Measurements from ENCODE around the gene SLC7A10. TPM values are rescaled to one million over a fixed set of nuclear protein-coding genes. Genes with fewer than 3 reads are reported as not detected.

The SLC7A10 gene
- not detected for total RNA-seq

- H3K9me3 ChIP-seq: peaks cover 0 to 25% (median 22%) of the 10 kb centered on the region in 4 donors
- no peaks in the 10 kb centered on the region for H3K36me3 ChIP-seq
- peaks cover 14 to 93% (median 39%) of the 10 kb centered on the region in 4 donors for H3K27me3 ChIP-seq
- H3K4me1 ChIP-seq: peaks cover 8 to 27% (median 22%) of the 10 kb centered on the region in 4 donors
- no peak for DNase-seq (ENCODE audit: extremely low spot score)
- peak within 1 kb of the TSS; percentile 14 to 40 (median 28) for H3K4me3 ChIP-seq
- intact Hi-C loops (cut with DNase I): no loop called here
- H3K27ac ChIP-seq (replicated peaks in 1 of 4): no peak within 1 kb of the TSS
- WGBS: no CpG with 5 or more reads among the region's 62 CpGs
- TF ChIP-seq CTCF (IDR thresholded peaks at IDR 0.05) (no peak), EP300 (IDR thresholded peaks at IDR 0.05) (no peak), POLR2AphosphoS5 (IDR thresholded peaks at IDR 0.05) (no peak), POLR2A (IDR thresholded peaks at IDR 0.05; ENCODE audit: low read depth) (no peak)
Measured at GRCh38 chr19:33225458-33225926, at the start of gene SLC7A10. Gene SLC7A10 (minus strand): TSS chr19:33225850. CDS start chr19:33225703, 147 bp downstream.

- H3K4me1 ChIP-seq: peaks cover 0 to 15% (median 13%) of the 10 kb centered on the region in 4 donors
- H3K27me3 ChIP-seq: peaks cover 0 to 21% (median 0%) of the 10 kb centered on the region in 4 donors
- no peaks in the 10 kb centered on the region for H3K9me3 ChIP-seq
- H3K36me3 ChIP-seq: no peaks in the 10 kb centered on the region
- intact Hi-C loops (cut with DNase I): no loop called here
- TF ChIP-seq CTCF (IDR thresholded peaks at IDR 0.05) (no peak), POLR2AphosphoS5 (IDR thresholded peaks at IDR 0.05) (no peak), EP300 (IDR thresholded peaks at IDR 0.05) (no peak), POLR2A (IDR thresholded peaks at IDR 0.05; ENCODE audit: low read depth) (no peak)
- no peak overlapping the region for H3K4me3 ChIP-seq
- 90% methylated on average over 6 of the region's 17 CpGs for WGBS
- no peak overlapping the region for H3K27ac ChIP-seq (replicated peaks in 1 of 4)
- DNase-seq (ENCODE audit: extremely low spot score): no peak
Measured at GRCh38 chr19:33274663-33275558, 49.3 kb upstream of the SLC7A10 start.

GRCh38 chr19:33273881-33274662, 48.4 kb upstream of the SLC7A10 start:
- Histone ChIP-seq H3K36me3 (no peaks in the 10 kb centered on the region), H3K27ac (replicated peaks in 1 of 4) (no peak overlapping the region), H3K9me3 (no peaks in the 10 kb centered on the region), H3K4me1 (peaks cover 0 to 15% (median 13%) of the 10 kb centered on the region in 4 donors), H3K4me3 (no peak overlapping the region), H3K27me3 (peaks cover 0 to 26% (median 0%) of the 10 kb centered on the region in 4 donors)
- TF ChIP-seq POLR2AphosphoS5 (IDR thresholded peaks at IDR 0.05) (no peak), CTCF (IDR thresholded peaks at IDR 0.05) (no peak), EP300 (IDR thresholded peaks at IDR 0.05) (no peak), POLR2A (IDR thresholded peaks at IDR 0.05; ENCODE audit: low read depth) (no peak)
- WGBS: 49% methylated on average over 13 of the region's 16 CpGs
- DNase-seq (ENCODE audit: extremely low spot score): no peak
- intact Hi-C loops (cut with DNase I): no loop called here

GRCh38 chr19:33273065-33273736, 47.6 kb upstream of the SLC7A10 start:
- no peak overlapping the region for H3K27ac ChIP-seq (replicated peaks in 1 of 4)
- intact Hi-C loops (cut with DNase I): no loop called here
- TF ChIP-seq POLR2A (IDR thresholded peaks at IDR 0.05; ENCODE audit: low read depth): no peak
- TF ChIP-seq CTCF (IDR thresholded peaks at IDR 0.05): no peak
- no peak for TF ChIP-seq POLR2AphosphoS5 (IDR thresholded peaks at IDR 0.05)
- TF ChIP-seq EP300 (IDR thresholded peaks at IDR 0.05): no peak
- DNase-seq (ENCODE audit: extremely low spot score): no peak
- H3K36me3 ChIP-seq: no peaks in the 10 kb centered on the region
- peaks cover 0 to 26% (median 0%) of the 10 kb centered on the region in 4 donors for H3K27me3 ChIP-seq
- H3K9me3 ChIP-seq: no peaks in the 10 kb centered on the region
- H3K4me3 ChIP-seq: no peak overlapping the region
- WGBS: 76% methylated on average over 22 of the region's 26 CpGs
- H3K4me1 ChIP-seq: peaks cover 0 to 15% (median 13%) of the 10 kb centered on the region in 4 donors

Data from esophagus muscularis mucosa (tissue), 4 donors.